ENCODE measurements around the gene PDK2.

The PDK2 gene

DNA sequence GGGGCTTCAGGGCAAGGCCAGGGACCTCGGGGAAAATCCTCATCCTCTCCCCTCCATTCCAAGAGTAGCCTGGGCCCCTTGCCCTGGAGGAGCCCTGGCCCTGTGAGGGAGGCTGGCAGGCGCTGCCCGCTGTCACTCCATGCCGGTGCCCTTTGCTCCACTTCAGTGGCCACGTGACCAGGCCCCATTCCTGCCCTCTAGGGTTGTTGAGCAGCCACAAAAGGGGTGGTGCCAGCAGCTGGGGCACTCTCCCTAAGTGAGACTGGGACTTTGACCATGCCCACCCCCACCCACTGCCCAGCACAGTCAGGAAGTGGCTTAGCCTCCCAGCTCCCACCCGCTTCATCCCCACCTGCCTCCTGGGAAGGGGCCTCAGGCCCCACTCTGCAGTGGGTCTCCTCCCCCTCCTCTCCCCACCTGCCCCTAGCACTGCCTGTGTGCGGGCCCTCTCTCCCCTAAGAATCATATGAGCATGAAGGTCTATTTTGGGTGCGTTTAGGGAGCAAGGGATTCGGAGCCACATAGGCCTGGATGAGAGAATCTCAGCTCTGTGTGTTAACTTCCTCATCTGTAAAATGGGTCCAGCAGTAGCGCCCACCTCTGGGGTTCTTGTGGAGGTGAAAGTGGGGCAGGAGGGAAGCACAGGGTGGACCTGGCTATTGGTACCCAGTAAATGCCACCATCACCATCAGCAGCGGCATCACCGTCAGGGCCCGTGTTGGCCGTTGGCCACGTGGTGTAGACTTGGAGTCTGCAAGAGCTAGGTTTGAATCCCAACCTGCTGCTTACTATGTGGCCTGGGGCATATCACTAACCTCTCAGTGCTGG lies 7.2 kb downstream of the PDK2 start:
- no peak for DNase-seq

DNA sequence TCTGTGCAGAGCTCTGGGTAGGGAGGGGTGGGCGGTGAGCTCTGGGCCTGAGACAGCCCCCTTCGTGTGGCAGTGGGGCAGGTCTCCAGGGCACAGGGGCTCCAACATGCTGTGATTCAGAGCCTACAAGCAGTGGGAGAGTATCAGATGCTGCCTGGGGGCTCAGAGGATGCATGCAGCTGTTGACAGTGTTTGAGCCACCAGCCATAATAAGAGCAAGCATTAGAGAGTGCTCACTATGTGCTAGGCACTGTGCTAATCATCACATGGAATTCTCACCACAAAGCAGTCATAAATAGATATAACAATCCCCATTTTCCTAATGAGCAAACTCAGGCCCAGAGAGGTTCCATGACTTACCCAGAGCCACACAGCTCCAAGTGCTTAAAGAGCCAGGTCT lies 8.1 kb downstream of the PDK2 start:
- DNase-seq: no peak

DNA sequence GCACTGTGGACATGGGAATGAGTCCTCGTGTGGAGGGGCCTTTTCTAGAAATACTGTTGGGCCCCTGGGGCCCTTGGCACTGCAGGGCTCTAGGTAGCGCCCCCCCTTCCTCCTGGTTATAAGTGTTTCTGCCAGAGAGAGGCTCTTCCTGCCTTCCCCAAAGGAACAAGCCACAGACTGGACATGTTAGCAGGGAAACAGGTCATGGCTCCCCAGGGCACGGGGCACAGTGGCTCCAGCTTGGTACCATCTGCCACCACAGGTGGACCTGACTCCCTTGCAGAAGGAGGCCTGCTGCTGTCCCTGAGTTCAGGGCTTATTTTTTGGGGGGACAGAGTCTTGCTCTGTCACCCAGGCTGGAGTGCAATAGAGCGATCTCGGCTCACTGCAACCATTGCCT lies 8.8 kb downstream of the PDK2 start:
- no peak for DNase-seq

DNA sequence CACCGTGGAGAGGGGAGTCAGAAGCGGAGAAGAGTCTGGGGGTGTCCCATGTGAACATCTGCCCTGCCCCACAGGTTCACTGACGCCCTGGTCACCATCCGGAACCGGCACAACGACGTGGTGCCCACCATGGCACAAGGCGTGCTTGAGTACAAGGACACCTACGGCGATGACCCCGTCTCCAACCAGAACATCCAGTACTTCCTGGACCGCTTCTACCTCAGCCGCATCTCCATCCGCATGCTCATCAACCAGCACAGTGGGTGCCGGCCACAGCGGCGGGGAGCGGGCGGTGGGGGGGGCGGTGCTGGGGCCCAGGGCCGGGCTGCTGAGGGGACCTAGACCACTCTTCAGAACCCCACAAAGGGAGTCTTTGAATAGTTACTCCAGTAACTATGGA lies 10.7 kb downstream of the PDK2 start:
- DNase-seq: no peak

DNA sequence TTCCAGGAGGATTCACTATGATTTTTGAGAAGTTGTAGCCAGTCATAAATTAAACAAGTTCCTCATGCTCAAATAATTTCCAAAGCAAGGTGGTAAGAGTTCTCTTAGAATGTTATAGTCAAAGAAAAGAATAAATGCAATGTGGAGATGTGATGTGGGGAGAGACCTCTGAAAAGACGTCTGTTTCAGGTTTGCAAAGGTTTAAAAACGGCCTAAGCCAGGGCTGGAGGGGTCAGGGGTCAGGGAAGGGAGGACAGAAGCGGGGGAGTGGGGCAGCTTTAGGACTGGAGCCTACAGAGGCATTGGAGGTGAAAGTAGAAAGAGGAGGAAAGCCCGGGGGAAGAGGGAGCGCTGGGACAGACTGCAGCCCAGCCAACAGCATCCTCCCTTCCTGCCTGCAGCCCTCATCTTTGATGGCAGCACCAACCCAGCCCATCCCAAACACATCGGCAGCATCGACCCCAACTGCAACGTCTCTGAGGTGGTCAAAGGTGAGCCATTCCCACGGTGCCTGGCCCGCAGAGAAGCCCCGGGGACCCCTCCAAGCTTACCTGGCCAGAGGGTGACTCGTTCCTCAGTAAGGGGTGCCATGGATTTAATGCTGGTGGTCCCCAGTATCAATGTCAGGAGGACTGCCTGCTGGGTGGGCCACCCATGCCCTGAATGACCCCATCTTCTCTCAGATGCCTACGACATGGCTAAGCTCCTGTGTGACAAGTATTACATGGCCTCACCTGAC lies 11.4 kb downstream of the PDK2 start:
- no peak for DNase-seq

DNA sequence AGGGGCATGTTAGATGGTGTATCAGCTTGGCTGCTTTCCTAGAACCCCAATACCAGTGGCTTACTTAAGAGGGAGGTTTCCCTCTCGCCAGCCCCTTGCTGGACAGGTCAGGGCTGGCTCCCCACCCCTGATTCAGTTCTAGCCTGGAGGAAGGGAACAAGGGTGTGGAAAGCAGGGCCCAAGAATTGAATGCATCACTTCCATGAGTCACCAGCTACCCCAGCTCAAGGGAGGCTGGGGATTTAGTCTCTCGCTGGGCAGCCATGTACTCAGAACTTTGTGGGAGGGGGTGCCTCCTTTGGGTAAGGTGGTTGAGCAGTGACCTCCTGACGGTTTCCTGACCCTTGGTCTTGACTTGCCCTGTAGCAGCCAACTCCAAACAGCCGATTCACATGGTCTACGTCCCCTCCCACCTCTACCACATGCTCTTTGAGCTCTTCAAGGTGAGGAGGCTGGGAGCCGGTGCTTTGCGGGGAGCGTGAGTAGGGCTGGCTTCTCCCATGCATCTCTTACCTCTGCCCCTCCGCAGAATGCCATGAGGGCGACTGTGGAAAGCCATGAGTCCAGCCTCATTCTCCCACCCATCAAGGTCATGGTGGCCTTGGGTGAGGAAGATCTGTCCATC lies 12.8 kb downstream of the PDK2 start:
- DNase-seq: no peak

DNA sequence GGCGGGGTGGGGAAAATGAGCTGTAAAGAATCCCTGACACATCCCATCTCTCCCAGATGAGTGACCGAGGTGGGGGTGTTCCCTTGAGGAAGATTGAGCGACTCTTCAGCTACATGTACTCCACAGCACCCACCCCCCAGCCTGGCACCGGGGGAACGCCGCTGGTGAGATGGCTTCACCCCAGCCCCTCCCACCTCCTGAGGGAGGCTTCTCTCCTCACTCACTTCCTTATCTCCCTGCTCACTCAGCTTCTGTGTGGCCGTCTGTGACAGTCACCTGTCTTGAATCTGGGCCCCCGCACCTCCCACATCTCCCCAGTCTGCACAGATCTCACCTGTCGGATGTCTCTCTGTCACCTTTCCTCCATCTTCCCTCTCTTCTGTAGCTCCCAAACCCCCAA lies 13.4 kb downstream of the PDK2 start:
- DNase-seq: no peak

DNA sequence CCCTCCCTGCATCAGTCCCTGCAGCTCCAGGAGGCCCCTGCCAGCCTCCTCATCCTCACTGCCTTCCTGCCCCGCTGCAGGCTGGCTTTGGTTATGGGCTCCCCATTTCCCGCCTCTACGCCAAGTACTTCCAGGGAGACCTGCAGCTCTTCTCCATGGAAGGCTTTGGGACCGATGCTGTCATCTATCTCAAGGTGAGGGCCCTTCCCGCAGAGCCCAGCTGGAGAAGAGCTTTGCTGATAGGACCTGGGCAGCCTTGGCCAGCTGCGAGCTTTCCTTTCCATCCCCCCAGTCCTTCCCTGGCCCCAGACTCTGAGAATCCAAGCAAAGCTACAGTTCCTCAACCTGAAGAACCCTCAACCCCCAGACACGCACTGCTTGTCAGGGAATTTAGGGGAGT lies 14.1 kb downstream of the PDK2 start:
- DNase-seq: no peak

DNA sequence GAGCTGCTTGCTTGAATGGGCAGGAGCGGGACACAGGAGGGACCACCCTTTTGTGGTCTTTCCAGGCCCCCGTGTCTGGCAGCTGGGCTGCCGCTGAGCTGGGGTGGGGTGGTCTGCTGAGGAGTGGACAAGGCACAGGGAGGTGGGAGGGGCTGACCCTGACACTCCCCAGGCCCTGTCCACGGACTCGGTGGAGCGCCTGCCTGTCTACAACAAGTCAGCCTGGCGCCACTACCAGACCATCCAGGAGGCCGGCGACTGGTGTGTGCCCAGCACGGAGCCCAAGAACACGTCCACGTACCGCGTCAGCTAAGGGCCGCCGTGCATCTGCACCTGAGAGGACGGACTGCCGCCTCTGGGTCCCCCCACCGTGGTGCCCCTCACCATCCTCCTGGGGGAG lies 14.6 kb downstream of the PDK2 start:
- no peak for DNase-seq

DNA sequence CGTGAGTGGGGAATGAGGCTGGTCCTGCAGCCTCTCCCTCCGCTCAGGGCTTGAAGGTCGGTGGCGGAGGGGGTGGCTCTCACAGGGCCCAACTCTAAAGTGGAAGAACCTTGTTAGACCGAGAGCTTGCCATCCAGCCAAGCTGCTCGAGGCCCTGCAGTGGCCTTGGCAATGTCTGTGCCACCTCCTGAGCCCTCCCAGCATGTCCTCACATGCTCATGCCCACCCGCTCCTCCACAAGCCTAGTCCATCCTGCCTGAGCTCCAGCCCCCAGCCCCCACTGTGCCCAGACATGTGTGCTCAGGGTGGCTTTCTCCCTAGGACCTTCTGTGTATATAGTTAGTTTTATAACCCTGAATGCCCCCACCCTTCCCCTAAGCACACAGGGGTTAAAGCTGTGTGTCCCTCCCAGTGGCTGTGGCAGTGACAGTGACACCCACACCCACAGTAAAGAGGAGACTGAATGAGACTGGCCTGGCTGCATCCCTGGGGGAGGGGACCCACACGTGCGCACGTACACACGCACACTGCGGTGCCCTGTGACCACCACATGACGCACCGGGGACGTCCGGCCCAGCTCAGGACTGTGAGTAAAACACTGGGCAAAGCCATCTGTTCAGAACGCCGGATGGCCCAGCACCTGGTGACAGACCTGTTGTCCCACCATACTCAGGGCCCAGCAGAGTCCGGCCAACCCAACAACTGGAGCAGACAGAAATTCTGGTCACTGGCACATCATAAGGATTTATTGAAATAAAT lies 15.6 kb downstream of the PDK2 start:
- DNase-seq: no peak

DNA sequence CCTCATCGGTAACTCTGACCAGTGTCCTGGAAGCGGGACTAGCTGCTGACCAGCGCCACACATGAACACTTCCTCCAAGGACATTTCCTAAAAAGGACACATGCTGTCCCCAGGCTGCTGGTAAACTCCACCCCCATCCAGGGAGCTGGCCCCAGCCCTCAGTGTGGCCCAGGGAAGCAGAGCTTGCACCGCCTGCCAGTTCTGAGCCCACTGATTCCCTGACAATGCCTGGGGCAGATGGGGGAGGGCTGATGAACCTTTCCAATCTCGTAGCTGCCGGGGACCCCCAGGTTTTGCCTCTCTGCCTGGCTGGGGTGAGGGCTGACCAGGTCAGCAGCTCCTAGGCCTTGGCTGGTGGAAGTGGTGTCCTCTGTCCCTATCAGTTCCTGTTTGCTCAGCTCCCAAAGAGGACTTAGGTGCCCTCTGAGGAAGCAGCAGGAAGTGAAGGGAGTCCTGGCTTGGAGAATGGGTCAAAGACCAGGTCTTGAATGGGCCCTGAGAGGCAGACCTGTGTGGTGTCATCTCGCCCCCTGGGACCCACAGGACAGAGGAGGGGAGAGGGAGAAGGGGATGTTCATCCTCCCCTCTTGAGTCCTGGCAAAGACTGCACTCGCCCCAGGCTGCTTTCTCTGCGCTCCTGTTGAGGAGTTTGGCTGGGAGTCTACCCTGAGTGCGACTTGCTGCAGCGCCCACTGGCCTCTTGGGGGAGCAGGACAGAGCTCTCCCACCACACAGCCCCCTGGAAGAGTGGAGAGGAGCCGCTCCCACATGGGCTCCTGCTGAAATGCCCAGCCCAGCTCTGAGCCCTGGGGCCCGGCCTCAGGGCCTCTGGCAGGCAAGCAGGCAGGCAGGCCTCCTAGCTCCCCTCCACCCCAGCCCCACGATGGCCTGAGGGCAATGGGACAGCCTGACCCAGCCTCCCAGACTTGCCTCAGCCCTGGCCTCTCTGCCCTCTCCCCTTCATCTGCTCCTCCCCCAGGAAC lies 16.8 kb downstream of the PDK2 start:
- no peak for DNase-seq

DNA sequence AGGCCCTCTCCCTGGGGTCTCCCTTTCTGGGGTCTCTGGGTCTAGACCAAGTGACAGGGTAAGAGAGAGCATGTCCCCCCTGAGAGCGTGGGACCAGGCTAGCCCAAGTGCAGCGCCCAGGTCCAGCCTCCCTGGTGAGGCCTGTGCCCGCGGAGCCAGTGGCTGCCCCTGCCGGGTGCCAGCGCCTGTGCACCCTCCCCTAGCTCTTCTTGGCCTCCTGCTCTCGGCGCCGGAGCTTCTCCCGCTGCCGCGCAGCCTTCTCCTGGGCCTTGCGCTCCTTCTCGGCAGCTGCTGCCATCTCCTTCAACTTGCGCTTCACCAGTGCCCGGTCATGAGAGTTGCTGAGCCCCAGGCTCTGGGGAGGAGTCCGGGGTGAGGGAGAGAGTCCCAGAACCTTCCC lies 17.5 kb downstream of the PDK2 start:
- DNase-seq: no peak

DNA sequence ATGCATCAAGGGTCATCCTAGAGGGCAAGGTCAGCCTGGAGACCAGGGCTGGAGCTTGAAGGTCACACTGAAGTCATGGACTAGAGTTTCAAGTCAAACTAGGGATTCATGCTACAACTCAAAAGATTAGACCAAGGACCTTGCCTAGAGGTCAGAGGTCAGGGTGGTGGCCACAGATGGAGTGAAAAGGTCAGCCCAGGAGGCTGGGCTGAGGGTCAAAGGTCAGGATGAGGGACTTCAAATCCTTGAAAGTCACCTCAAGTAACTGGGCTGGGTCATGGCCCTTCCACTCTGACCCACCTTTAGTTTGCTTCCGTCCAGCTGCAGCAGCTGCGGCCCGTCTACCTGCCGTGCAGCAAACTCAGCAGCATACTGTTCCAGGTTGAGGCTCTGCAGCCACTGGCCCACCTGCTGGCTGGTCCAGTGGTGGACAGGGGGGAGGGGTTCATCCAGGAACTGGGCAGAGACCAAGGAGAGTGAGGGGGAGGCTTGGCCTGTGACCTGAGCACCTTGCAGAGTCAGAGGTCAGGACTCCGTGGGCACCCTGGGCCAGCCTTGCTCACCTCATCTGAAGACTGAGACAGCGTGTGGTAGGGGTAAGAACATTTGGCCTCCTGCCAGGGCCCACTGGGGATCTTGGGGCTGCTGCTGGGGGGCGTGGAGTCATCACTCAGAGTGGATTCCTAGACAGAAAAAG lies 18.6 kb downstream of the PDK2 start:
- no peak for DNase-seq

DNA sequence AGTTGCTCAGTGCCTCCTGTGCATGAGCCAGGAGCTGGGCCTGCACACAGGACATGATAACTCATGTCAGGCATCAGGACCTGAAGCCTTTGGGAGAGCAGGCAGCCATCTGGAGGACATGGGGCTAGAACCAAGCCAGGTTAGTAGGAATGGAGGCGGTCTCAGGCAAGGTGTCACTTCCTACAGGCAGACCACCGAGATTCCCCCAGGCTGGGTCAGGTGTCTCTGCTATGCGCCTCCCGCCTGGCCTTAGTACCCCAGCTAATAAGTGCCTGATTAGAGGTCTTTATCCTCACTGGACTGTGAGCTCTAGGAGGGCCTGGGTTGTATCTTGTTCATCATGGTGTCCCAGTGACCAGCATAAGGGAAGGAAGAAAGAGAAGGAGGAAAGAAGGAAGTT lies 19.2 kb downstream of the PDK2 start:
- DNase-seq: no peak

DNA sequence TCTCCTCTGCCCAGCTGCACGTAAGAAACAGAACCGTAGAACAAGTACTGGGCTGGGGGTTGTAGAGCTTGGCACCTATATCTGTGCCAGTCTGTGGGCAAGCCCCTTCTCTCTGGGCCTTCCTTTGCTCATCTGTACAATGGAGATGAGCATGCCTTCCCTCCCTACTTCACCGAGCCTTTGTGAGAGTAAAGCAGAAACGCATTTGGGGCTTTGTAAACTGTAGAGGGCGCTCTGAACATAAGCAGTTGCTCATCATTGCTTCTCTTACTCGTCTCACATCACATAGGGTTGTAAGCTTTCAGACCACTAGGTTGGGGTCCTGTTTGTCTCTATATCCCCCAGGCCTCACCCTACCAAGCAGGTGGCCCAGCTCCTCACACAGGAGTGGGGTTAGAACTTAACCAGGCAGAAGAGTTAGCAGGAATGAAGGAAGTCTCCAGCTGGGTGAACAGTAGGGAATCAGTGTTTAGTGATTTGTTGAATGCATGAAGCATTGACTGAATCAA lies 19.8 kb downstream of the PDK2 start:
- peak; percentile 79 for DNase-seq

DNA sequence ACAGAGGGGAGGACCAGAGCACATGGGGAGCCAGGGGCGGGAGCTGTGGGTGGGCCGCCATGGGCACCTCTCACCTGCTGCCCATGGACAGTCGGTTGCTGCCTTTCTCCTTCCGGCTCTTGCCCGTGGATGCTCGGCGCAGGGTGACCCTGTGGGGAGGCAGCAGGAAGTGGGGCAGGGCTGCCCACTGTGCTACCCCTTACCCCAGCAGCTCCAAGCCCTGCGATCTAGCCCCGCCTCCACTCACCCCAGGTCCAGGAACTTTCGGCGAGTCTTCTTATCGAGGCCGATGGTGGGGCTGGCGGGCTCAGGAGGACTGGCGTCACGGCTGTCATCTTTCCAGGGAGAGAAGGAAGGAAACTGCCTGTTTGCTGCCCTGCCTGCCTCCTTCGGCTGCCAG lies 20.6 kb downstream of the PDK2 start:
- no peak for DNase-seq

DNA sequence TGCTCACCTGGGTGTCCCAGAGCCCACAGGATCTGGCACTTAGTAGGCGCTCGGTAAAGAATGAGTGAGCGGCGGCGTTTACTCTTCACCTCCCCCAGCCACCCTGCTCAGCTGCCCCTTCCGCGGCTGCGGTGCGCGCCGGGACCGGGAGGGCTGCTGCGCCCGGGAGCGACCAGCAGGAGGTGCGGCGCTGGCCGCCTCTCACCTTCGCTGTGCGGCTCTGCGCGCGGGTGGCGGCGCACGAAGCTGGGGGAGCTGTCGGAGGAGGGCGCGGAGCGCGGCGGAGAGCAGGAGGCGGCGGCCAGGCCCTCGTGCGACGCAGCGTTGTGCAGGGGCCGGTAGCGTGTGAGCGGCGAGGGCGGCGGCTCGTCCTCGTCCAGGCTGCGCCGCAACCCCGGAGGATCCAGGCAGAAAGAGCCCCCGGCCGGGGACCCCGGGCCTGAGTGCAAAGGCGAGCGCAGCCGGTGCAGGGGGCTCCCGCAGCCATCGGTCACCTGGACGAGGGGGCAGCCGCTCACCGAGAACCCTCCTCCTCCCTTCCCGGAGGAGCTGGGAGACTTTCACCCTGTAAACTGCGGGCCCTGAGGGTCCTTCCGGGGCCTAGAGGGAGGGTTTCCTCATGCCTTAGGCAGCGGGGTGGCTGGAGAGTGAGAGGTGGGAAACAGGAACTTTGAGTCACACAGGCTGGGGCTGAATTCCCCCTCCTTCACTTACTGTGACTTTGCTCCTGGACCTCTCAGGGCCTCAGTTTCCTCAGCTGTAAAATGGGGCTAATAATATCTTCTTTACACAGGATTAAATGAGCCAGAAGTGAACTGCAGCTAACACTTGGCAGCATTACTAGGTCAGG lies 22.3 kb downstream of the PDK2 start:
- DNase-seq: peak; percentile 76

DNA sequence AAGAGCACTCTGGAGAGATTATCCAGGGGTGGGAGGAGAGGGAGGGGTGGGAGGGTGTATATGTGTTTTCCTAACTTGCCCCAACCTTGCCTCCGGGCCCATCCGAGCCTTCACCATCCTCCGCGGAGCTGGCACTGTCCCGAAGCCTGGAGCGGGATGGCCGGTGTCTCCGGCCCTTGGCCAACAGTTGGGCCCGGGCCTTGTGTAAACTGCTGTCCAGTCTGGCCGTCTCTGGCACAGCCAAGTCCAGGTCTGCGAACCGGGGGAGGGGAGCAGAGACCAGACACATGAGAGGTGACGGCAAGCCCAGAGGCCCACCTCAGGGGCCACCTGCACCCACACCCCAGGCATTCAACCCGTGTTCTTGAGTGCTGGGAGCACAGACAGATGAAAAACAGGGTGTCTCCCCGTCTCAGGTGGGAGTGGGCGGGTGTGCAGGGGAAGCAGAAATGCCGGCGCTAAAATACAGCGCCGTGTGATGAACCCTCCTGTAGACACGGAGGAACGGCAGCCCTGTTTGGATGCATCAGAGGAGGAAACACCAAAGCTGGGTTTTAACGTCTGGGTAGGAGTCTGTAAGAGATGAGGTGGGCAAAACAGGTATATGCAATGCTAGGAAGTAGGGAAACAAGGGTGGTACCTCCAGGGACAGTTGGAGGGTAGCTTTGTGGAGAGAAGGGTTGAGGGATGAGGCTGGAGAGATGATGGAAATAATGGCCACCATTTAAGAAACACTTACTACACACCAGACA lies 23.1 kb downstream of the PDK2 start:
- DNase-seq: no peak

DNA sequence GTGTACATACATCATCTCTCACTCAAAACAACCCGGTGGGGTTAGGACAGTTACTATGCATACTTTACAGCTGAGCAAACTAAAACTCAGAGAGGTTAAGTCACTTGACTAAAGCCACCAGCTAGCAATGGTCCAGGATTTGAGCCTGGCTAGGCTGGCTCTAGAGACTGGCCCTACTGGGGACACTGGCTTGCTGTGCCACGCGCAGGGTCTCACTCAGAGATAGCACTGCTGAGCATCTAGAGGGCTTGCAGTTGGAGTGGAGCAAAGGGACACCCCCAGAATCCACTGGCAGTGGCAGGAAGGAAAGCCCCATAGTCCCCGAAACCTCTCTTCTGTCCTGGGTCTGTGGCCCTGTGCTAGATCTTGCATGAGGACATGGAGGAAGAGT lies 23.7 kb downstream of the PDK2 start:
- DNase-seq: no peak
